Measurements from ENCODE around the gene RNU7-1. TPM values are rescaled to one million over a fixed set of nuclear protein-coding genes. Genes with fewer than 3 reads are reported as not detected.
A peak's percentile ranks its signal among the peaks of the same experiment; 100 is the strongest.

The RNU7-1 gene
- total RNA-seq, 2 donors from 2014 or later, result not detected

DNA sequence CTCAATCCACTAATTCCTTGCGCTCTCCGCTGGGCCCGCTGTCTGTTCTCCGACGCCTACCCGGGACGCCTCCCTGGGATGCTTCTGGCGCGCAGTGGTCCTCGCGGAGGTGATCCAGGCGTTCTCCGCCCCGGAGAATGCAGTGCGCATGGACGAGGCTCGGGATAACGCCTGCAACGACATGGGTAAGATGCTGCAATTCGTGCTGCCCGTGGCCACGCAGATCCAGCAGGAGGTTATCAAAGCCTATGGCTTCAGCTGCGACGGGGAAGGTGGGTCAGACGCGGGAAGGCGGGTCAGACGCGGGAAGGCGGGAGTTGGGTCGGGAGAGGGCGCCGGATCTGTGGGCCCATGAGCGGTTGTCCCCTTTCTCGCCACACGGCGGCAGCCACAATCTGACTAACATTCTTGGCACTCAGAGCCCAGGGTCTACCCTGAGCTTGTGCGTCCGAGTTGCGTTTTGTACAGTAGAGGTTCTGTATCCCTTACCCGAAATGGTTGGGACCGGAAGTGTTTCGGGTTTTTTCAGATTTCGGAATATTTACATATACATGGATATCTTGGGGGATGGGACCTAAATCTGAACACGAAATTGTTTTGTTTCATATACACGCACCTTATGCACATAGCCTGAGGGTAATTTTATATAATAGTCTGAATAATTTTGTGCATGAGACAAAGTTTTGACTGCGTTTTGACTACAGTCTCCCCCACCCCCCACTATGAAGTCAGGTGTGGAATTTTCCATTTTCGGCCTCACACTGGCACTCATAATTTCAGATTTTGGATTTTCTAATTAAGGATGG, 968 bp downstream of the RNU7-1 start:
- H3K27ac ChIP-seq, result peak overlapping the region; percentile 95 to 99
- no peaks in the 10 kb centered on the region for H3K27me3 ChIP-seq (replicated peaks; ENCODE audit: insufficient read depth)
- peaks cover 4% of the 10 kb centered on the region for H3K36me3 ChIP-seq
- peaks cover 21 to 27% of the 10 kb centered on the region in 2 donors for H3K4me1 ChIP-seq (ENCODE audit: control insufficient read depth in 1 of 2, low read depth in 2 of 2)
- H3K4me3 ChIP-seq, result peak overlapping the region; percentile 77
- DNase-seq (ENCODE audit: low spot score) (peak; percentile 82), ATAC-seq (ENCODE audit: insufficient number of reproducible peaks, low FRiP score, low read depth) (peak; percentile 75)
- TF ChIP-seq, protein P1, sequence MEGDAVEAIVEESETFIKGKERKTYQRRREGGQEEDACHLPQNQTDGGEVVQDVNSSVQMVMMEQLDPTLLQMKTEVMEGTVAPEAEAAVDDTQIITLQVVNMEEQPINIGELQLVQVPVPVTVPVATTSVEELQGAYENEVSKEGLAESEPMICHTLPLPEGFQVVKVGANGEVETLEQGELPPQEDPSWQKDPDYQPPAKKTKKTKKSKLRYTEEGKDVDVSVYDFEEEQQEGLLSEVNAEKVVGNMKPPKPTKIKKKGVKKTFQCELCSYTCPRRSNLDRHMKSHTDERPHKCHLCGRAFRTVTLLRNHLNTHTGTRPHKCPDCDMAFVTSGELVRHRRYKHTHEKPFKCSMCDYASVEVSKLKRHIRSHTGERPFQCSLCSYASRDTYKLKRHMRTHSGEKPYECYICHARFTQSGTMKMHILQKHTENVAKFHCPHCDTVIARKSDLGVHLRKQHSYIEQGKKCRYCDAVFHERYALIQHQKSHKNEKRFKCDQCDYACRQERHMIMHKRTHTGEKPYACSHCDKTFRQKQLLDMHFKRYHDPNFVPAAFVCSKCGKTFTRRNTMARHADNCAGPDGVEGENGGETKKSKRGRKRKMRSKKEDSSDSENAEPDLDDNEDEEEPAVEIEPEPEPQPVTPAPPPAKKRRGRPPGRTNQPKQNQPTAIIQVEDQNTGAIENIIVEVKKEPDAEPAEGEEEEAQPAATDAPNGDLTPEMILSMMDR (IDR thresholded peaks at IDR 0.05), result peak; percentile 90
- H3K9me3 ChIP-seq, result no peaks in the 10 kb centered on the region

DNA sequence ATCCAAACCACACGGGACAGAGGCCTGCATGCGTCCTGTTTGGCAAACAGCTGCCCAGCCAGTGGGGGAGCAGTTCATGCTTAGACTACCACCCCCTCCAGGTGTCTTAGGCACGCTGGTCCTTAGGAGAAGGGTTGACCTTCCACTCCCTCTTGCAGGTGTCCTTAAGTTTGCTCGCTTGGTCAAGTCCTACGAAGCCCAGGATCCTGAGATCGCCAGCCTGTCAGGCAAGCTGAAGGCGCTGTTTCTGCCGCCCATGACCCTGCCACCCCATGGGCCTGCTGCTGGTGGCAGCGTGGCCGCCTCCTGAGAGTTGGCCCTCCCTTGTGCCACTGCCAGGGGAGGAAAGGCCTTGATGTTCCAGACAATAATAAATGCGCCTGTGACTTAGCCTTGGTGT, 2.0 kb downstream of the RNU7-1 start:
- Histone ChIP-seq H3K27me3 (replicated peaks; ENCODE audit: insufficient read depth) (no peaks in the 10 kb centered on the region), H3K27ac (no peak overlapping the region), H3K4me3 (no peak overlapping the region), H3K36me3 (peaks cover 4% of the 10 kb centered on the region), H3K4me1 (ENCODE audit: control insufficient read depth in 1 of 2, low read depth in 2 of 2) (peaks cover 21 to 27% of the 10 kb centered on the region in 2 donors), H3K9me3 (no peaks in the 10 kb centered on the region)
- no peak for DNase-seq (ENCODE audit: low spot score)
- ATAC-seq (ENCODE audit: insufficient number of reproducible peaks, low FRiP score, low read depth), result no peak
- TF ChIP-seq, protein P1 (IDR thresholded peaks at IDR 0.05), result no peak

DNA sequence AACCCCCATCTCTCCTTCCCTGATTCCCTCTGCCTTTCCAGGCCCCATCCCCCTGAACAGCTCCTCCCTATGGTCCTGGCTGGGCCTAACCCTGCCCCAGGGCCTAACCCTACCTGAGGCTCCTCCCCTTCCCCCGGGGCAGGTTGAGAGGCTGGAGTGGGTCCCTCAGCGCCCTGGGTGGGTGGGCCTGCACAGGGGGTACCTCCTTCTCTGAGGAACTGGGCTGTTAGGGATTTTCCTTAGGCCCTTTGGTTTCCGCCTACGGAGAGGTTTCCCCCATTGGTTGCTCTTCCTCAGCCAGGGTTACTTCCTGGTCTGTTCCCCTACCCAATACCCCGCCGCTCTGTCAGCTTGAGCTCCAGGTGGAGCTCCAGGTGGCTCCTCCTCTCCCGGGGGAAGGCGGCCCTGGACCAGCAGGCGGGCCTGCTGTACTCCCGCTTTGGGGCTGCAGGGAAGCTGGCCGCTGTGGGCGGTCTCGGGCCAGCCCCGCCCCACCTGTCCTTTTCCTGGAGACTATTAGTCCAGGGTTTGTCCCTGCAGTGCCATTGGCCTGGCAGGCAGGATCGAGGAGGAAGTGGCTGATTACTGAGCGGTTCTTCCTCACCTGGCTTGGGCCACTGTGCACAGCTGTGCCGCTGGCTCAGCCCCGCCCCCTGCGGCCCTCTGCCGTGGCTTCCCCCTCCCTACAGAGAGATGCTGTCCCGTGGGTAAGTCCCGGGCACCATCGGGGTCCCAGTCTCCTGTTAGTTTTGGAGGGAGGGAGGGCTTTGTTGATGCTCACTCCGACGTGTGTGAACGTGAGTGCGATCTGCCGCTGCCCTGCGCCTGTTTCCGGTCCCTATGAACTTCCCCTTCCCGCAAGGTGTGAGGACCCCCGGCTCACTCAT, 2.7 kb downstream of the RNU7-1 start:
- no peak for DNase-seq (ENCODE audit: low spot score)
- TF ChIP-seq, protein P1 (IDR thresholded peaks at IDR 0.05), result no peak
- Histone ChIP-seq H3K4me3 (peak overlapping the region; percentile 51), H3K36me3 (peaks cover 4% of the 10 kb centered on the region), H3K27me3 (replicated peaks; ENCODE audit: insufficient read depth) (no peaks in the 10 kb centered on the region), H3K4me1 (ENCODE audit: control insufficient read depth in 1 of 2, low read depth in 2 of 2) (peaks cover 21 to 27% of the 10 kb centered on the region in 2 donors), H3K9me3 (no peaks in the 10 kb centered on the region), H3K27ac (no peak overlapping the region)
- ATAC-seq (ENCODE audit: insufficient number of reproducible peaks, low FRiP score, low read depth), result no peak

DNA sequence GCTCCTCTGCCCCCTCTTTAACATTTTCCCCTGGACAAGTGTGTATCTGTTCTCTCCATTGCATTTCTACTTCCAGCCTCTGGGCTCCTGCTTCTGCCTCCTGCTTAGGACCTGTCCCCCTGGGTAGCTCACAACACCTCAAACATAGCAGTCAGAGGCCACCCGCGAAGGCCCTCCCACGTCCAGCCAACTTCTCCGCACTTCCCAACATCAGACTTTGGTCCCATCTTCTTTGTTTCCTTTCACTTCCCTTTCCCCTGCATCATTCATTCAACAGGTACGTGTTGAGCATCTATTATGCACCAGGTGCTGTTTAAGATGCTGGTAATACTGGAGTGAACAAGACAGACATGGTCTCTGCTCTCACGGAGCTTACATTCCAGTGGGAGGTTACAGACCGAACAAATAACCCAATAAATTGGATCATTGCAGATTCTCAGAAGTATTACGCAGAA, 3.3 kb downstream of the RNU7-1 start:
- no peaks in the 10 kb centered on the region for H3K27me3 ChIP-seq (replicated peaks; ENCODE audit: insufficient read depth)
- H3K9me3 ChIP-seq, result no peaks in the 10 kb centered on the region
- DNase-seq (ENCODE audit: low spot score), result no peak
- H3K4me1 ChIP-seq (ENCODE audit: control insufficient read depth in 1 of 2, low read depth in 2 of 2), result peaks cover 21 to 27% of the 10 kb centered on the region in 2 donors
- no peak for ATAC-seq (ENCODE audit: insufficient number of reproducible peaks, low FRiP score, low read depth)
- no peak overlapping the region for H3K27ac ChIP-seq
- peaks cover 4% of the 10 kb centered on the region for H3K36me3 ChIP-seq
- TF ChIP-seq, protein P1 (IDR thresholded peaks at IDR 0.05), result no peak
- H3K4me3 ChIP-seq, result no peak overlapping the region

DNA sequence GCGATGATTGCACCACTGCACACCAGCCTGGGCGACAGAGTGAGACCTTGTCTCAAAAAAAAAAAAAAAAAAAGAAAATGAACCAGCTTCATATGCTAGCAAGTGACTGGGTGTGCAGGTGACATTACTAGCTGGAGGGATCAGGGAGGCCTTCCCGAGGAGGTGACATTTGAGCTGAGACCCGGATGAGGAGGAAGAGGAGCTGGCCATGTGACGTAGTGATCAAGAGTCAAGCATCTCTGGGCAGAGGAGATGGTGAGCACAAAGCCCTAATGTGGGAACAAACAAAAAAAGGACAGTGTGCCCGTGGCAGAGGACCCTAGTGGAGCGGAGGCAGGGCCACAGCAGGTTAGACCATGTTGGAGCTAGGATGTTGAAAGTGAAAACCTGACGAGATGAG, 4.0 kb downstream of the RNU7-1 start:
- Histone ChIP-seq H3K9me3 (no peaks in the 10 kb centered on the region), H3K36me3 (peaks cover 4% of the 10 kb centered on the region), H3K27ac (no peak overlapping the region), H3K4me3 (no peak overlapping the region), H3K27me3 (replicated peaks; ENCODE audit: insufficient read depth) (no peaks in the 10 kb centered on the region), H3K4me1 (ENCODE audit: control insufficient read depth in 1 of 2, low read depth in 2 of 2) (peaks cover 21 to 27% of the 10 kb centered on the region in 2 donors)
- no peak for ATAC-seq (ENCODE audit: insufficient number of reproducible peaks, low FRiP score, low read depth)
- TF ChIP-seq, protein P1 (IDR thresholded peaks at IDR 0.05), result no peak
- no peak for DNase-seq (ENCODE audit: low spot score)
